MM.1S (cell line): ENCODE results near the gene CPPED1.

Source experiments
- EZH2 ChIP-seq: fragments of 300-600 bp; sonication (generic); optimal IDR thresholded peaks from 2 replicates; pipeline ENCODE3; 2017; ENCODE audit warnings: low read depth, mild to moderate bottlenecking, antibody characterized with exemption, low read length, mixed read lengths
- EZH2phosphoT487 ChIP-seq: fragments of 300-600 bp; sonication (generic); IDR thresholded peaks from 2 replicates; pipeline ENCODE4 v1.6.1; 2018; ENCODE audit warnings: antibody characterized with exemption, low read length
- TF ChIP-seq, protein P1 (sequence below): fragments of 300-600 bp; sonication (generic); IDR thresholded peaks from 2 replicates; pipeline ENCODE4 v1.5.1; 2016; ENCODE audit warnings: antibody characterized with exemption, low read length, mixed read lengths

DNA sequence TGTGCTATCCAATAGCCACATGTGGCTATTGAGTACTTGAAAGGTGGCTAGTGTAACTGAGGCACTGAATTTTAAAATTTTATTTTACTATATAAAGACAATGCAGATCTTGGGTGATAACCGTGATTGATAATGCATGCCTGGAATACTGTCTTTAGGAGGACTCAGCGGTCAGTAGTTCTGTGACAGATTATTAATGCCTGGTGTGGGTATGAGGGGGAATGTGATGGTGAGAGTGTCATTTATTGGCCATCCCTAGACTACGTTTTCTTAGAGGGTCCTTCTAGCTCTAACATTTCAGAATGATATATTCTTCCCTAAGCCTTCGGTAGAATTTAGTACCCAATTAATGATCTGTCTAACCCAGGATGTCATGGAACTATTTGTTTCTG is 157.6 kb downstream of the CPPED1 start:
- TF ChIP-seq, protein P1, sequence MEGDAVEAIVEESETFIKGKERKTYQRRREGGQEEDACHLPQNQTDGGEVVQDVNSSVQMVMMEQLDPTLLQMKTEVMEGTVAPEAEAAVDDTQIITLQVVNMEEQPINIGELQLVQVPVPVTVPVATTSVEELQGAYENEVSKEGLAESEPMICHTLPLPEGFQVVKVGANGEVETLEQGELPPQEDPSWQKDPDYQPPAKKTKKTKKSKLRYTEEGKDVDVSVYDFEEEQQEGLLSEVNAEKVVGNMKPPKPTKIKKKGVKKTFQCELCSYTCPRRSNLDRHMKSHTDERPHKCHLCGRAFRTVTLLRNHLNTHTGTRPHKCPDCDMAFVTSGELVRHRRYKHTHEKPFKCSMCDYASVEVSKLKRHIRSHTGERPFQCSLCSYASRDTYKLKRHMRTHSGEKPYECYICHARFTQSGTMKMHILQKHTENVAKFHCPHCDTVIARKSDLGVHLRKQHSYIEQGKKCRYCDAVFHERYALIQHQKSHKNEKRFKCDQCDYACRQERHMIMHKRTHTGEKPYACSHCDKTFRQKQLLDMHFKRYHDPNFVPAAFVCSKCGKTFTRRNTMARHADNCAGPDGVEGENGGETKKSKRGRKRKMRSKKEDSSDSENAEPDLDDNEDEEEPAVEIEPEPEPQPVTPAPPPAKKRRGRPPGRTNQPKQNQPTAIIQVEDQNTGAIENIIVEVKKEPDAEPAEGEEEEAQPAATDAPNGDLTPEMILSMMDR, result no peak
- TF ChIP-seq EZH2 (no peak), EZH2phosphoT487 (no peak)
